GM23248 (cell line): Measurements from ENCODE around the gene ARCN1.

Source experiments
- EZH2 ChIP-seq: fragments of 200-600 bp; sonication (generic); IDR thresholded peaks from 2 replicates; pipeline ENCODE4 v1.6.1; 2018; ENCODE audit warnings: antibody characterized with exemption, mild to moderate bottlenecking; ENCODE audit not compliant: insufficient read depth, poor library complexity, severe bottlenecking
- EZH2phosphoT487 ChIP-seq: fragments of 200-600 bp; sonication (generic); IDR thresholded peaks from 2 replicates; pipeline ENCODE4 v1.6.1; 2018; ENCODE audit warnings: antibody characterized with exemption, moderate library complexity, mild to moderate bottlenecking, low read depth; ENCODE audit not compliant: insufficient read depth

DNA sequence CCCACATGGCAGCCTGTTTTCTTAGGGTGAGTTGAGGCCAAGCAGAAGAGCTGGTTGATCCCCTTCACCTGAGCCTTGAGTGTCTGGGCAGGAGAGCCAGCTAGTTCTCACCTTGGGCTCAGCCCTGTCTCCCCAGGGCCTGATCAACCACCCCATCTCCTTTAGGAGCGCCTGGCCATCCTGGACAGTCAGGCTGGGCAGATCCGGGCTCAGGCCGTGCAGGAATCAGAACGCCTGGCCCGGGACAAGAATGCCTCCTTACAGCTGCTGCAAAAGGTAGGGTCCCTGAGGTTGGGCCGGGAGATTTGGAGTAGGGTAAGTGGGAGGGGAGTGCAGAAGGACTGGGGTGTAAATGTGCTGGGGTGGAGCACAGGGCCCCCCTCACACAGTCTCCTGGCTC is 66.5 kb downstream of the ARCN1 start:
- no peak for TF ChIP-seq EZH2phosphoT487
- TF ChIP-seq EZH2 = no peak
